ENCODE measurements around the gene FMNL3. TPM values are rescaled to one million over a fixed set of nuclear protein-coding genes. Genes with fewer than 3 reads are reported as not detected.
"Not testable (repeated sequence)": the region's sequence is repeated elsewhere in the genome, so short reads cannot be mapped to it uniquely, and the experiment has no call there.

Gene FMNL3
- total RNA-seq, 4 donors from 2014 or later: 48.3 to 64.2 (median 58.9) TPM

- H3K4me1 ChIP-seq: no peaks in the 10 kb centered on the region
- TF ChIP-seq POLR2A (IDR thresholded peaks at IDR 0.05): no peak
- TF ChIP-seq EP300 (IDR thresholded peaks at IDR 0.05): no peak
- no peak for TF ChIP-seq CTCF (IDR thresholded peaks at IDR 0.05)
- H3K27ac ChIP-seq: no peak overlapping the region
- no peak overlapping the region for H3K4me3 ChIP-seq
- no peaks in the 10 kb centered on the region for H3K9me3 ChIP-seq
- no peaks in the 10 kb centered on the region for H3K36me3 ChIP-seq
- H3K27me3 ChIP-seq: no peaks in the 10 kb centered on the region
- DNase-seq (ENCODE audit: low spot score in 2 of 2): no peak
- 9 to 29% methylated on average over 1 of the region's 1 CpG for WGBS, 2 donors
These were observed 13.0 kb upstream of the FMNL3 start for GRCh38 chr12:49720214-49720613.

GRCh38 chr12:49717800-49718199, 10.6 kb upstream of the FMNL3 start:
- DNase-seq (ENCODE audit: low spot score in 2 of 2); H3K9me3 ChIP-seq; H3K4me1 ChIP-seq; H3K27ac ChIP-seq; H3K36me3 ChIP-seq; H3K27me3 ChIP-seq; H3K4me3 ChIP-seq: not testable (repeated sequence)
- WGBS, 2 donors: 95 to 98% methylated on average over 3 of the region's 3 CpGs

- WGBS, 2 donors: 66 to 83% methylated on average over 2 of the region's 2 CpGs
- no peaks in the 10 kb centered on the region for H3K9me3 ChIP-seq
- no peak for TF ChIP-seq EP300 (IDR thresholded peaks at IDR 0.05)
- no peaks in the 10 kb centered on the region for H3K36me3 ChIP-seq
- no peaks in the 10 kb centered on the region for H3K4me1 ChIP-seq
- no peak overlapping the region for H3K27ac ChIP-seq
- DNase-seq (ENCODE audit: low spot score in 2 of 2): no peak
- no peak overlapping the region for H3K4me3 ChIP-seq
- H3K27me3 ChIP-seq: no peaks in the 10 kb centered on the region
These were observed 9.3 kb upstream of the FMNL3 start for GRCh38 chr12:49716553-49716952.

- not testable (repeated sequence) for H3K9me3 ChIP-seq; H3K4me3 ChIP-seq; H3K27me3 ChIP-seq; H3K4me1 ChIP-seq; DNase-seq (ENCODE audit: low spot score in 2 of 2); H3K27ac ChIP-seq; H3K36me3 ChIP-seq
- WGBS, 2 donors: 82 to 96% methylated on average over 3 of the region's 3 CpGs
These were observed 6.7 kb upstream of the FMNL3 start for GRCh38 chr12:49713952-49714351.

- no peak overlapping the region for H3K4me3 ChIP-seq
- no peak for DNase-seq (ENCODE audit: low spot score in 2 of 2)
- 92 to 98% methylated on average over 3 of the region's 3 CpGs for WGBS, 2 donors
- no peaks in the 10 kb centered on the region for H3K36me3 ChIP-seq
- no peak for TF ChIP-seq EP300 (IDR thresholded peaks at IDR 0.05)
- no peak for TF ChIP-seq POLR2A (IDR thresholded peaks at IDR 0.05)
- TF ChIP-seq CTCF (IDR thresholded peaks at IDR 0.05): no peak
- H3K27ac ChIP-seq: no peak overlapping the region
- H3K27me3 ChIP-seq: no peaks in the 10 kb centered on the region
- H3K9me3 ChIP-seq: no peaks in the 10 kb centered on the region
- H3K4me1 ChIP-seq: peaks cover 0 to 28% (median 18%) of the 10 kb centered on the region in 4 donors
These were observed 1.6 kb upstream of the FMNL3 start for GRCh38 chr12:49708851-49709250.

- Histone ChIP-seq H3K4me3 (peak overlapping the region in 1 of 4 donors; percentile 99), H3K27me3 (no peaks in the 10 kb centered on the region), H3K4me1 (peaks cover 0 to 39% (median 27%) of the 10 kb centered on the region in 4 donors), H3K9me3 (no peaks in the 10 kb centered on the region), H3K36me3 (no peaks in the 10 kb centered on the region), H3K27ac (peak overlapping the region in 2 of 4 donors; percentile 39 to 99)
- TF ChIP-seq EP300 (IDR thresholded peaks at IDR 0.05) (no peak), CTCF (IDR thresholded peaks at IDR 0.05) (peak in 1 of 5 experiments; percentile 9)
- WGBS, 2 donors: 35 to 44% methylated on average over 11 of the region's 11 CpGs
- DNase-seq (ENCODE audit: low spot score in 2 of 2): no peak
These were observed 575 bp upstream of the FMNL3 start for GRCh38 chr12:49707812-49708147.
